HepG2 (cell line): Measurements from ENCODE around the gene FHIP2A. TPM values are rescaled to one million over a fixed set of nuclear protein-coding genes. Genes with fewer than 3 reads are reported as not detected.

Experiments used
- ADNP ChIP-seq: sonication (generic); formaldehyde crosslinking; IDR thresholded peaks from 2 replicates; pipeline ENCODE4 v1.4.0; 2020; ENCODE audit warnings: missing genetic modification reagents
- ELF4 ChIP-seq: sonication (generic); formaldehyde crosslinking; IDR thresholded peaks from 2 replicates; pipeline ENCODE4 v1.5.0; 2020; ENCODE audit warnings: missing genetic modification reagents, mild to moderate bottlenecking, moderate library complexity, borderline replicate concordance
- KAT8 ChIP-seq: IDR thresholded peaks from 2 replicates; pipeline ENCODE4 v1.6.1; 2016; ENCODE audit warnings: missing genetic modification reagents, missing compliant biosample characterization
- MAFK ChIP-seq, 2 experiments: IDR thresholded peaks in 1 of 2; conservative IDR thresholded peaks in 1 of 2; 2 replicates each; pipeline ENCODE4 v1.6.1; 2011; ENCODE audit warnings: improper control_type of control experiment in 2 of 2, low read length in 2 of 2
- MBNL3 ChIP-seq: fragments of 250-450 bp; sonication (Bioruptor Pico); conservative IDR thresholded peaks from 2 replicates; pipeline ENCODE4 v1.8.0; 2022; ENCODE audit warnings: mild to moderate bottlenecking, inconsistent platforms
- NFKB2 ChIP-seq: sonication (generic); formaldehyde crosslinking; IDR thresholded peaks from 2 replicates; pipeline ENCODE4 v1.4.0; 2020; ENCODE audit warnings: missing genetic modification reagents, borderline replicate concordance
- PCBP1 ChIP-seq: fragments of 200-400 bp; formaldehyde crosslinking; IDR thresholded peaks from 2 replicates; pipeline ENCODE4 v1.6.1; 2017; ENCODE audit warnings: mild to moderate bottlenecking, low read depth, low read length, borderline replicate concordance
- RAD51 ChIP-seq: fragments of 450-650 bp; IDR thresholded peaks from 2 replicates; pipeline ENCODE4 v1.6.1; 2016; ENCODE audit warnings: borderline replicate concordance
- RFX1 ChIP-seq: fragments of 450-650 bp; IDR thresholded peaks from 2 replicates; pipeline ENCODE4 v1.6.1; 2017
- SALL2 ChIP-seq: sonication (generic); formaldehyde crosslinking; IDR thresholded peaks from 2 replicates; pipeline ENCODE4 v1.8.1; 2023; ENCODE audit warnings: mild to moderate bottlenecking, missing genetic modification reagents, inconsistent platforms
- THAP11 ChIP-seq: IDR thresholded peaks from 2 replicates; pipeline ENCODE4 v1.6.1; 2016; ENCODE audit warnings: missing biosample characterization, missing genetic modification reagents
- ZFP62 ChIP-seq: sonication (generic); formaldehyde crosslinking; IDR thresholded peaks from 2 replicates; pipeline ENCODE4 v1.4.0; 2020; ENCODE audit warnings: missing genetic modification reagents
- ZFY ChIP-seq: sonication (generic); formaldehyde crosslinking; IDR thresholded peaks from 2 replicates; pipeline ENCODE4 v1.4.0; 2020; ENCODE audit warnings: missing genetic modification reagents
- ZNF225 ChIP-seq: sonication (generic); formaldehyde crosslinking; IDR thresholded peaks from 2 replicates; pipeline ENCODE4 v1.4.0; 2020; ENCODE audit warnings: mild to moderate bottlenecking, missing genetic modification reagents
- ZNF331 ChIP-seq: sonication (generic); formaldehyde crosslinking; IDR thresholded peaks from 2 replicates; pipeline ENCODE4 v1.4.0; 2020; ENCODE audit warnings: missing genetic modification reagents
- ZNF792 ChIP-seq: IDR thresholded peaks from 2 replicates; pipeline ENCODE4 v1.6.1; 2016
- polyA plus RNA-seq, 8 experiments: library from polyadenylated mRNA; depleted of rRNA in 3 of 8; stranded (reverse) in 7 of 8; unstranded in 1 of 8; fragments of >200 nt; fragmentation: Illumina TruSeq in 4 of 8; extraction: Trizol in 4 of 8; gene quantifications; 2 replicates each; pipeline versions ENCODE4 v1.2.1 to v1.2.3, GENCODE V29; 2011 to 2016; ENCODE audit warnings: low read depth in 4 of 8, missing spikeins in 1 of 8, mixed read lengths in 1 of 8; ENCODE audit not compliant: insufficient read depth in 1 of 8
- total RNA-seq, 5 experiments: library from RNA; depleted of rRNA; stranded (reverse); fragments of >200 nt; fragmentation: Illumina TruSeq; extraction: Trizol; gene quantifications; 2 replicates each; pipeline ENCODE4 v1.2.3, GENCODE V29; 2016; ENCODE audit warnings: low read depth in 1 of 5
- TF ChIP-seq, protein P1 (sequence below): sonication (generic); formaldehyde crosslinking; IDR thresholded peaks from 2 replicates; pipeline ENCODE4 v1.8.0; 2022; ENCODE audit warnings: mild to moderate bottlenecking, missing genetic modification reagents, moderate library complexity
- TF ChIP-seq, protein P2 (sequence below): sonication (generic); formaldehyde crosslinking; IDR thresholded peaks from 2 replicates; pipeline ENCODE4 v1.4.0; 2020; ENCODE audit warnings: missing genetic modification reagents
- TF ChIP-seq, protein P3 (sequence below): IDR thresholded peaks from 2 replicates; pipeline ENCODE4 v1.6.1; 2016; ENCODE audit warnings: mild to moderate bottlenecking
- TF ChIP-seq, protein P4 (sequence below): sonication (generic); formaldehyde crosslinking; IDR thresholded peaks from 2 replicates; pipeline ENCODE4 v1.8.0; 2022; ENCODE audit warnings: missing genetic modification reagents, mild to moderate bottlenecking, borderline replicate concordance
- TF ChIP-seq, protein P5 (sequence below): sonication (generic); formaldehyde crosslinking; IDR thresholded peaks from 2 replicates; pipeline ENCODE4 v1.4.0; 2020; ENCODE audit warnings: missing genetic modification reagents, borderline replicate concordance
- TF ChIP-seq, protein P6 (sequence below): sonication (generic); formaldehyde crosslinking; IDR thresholded peaks from 2 replicates; pipeline ENCODE4 v1.4.0; 2020; ENCODE audit warnings: missing genetic modification reagents, mild to moderate bottlenecking, borderline replicate concordance

Gene FHIP2A
- total and polyA plus RNA-seq, 2 of the 13 experiments (the other 11 are each of a cell fraction or from before 2014, with no cell fraction given) = 6.5 to 8.3 TPM

DNA sequence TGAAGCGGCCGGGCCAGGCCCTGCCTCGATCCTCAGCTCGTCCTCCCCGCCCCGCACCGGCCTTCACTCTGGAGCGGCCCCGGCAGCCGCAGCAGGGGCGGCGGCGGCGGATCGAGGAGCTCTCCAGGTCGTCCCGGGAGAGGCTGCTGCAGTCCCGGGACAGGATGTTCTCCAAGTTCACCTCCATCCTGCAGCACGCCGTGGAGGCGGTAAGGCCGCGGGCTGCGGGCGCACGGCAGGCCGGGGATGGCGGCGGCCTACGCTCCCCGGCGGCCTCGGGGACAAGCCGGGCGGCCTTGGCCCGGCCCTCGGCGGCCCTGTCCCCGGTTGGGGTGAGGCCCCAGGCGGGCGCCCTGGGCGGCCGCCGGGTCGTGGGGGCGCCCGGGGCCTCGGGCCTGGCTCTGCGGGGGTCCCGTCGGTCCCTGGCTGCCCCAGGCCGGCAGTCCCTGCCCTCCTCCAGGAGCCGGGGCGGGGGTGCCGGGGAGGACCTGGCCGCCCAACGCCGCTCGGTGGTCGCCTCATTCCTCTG is 399 bp downstream of the FHIP2A start (continued):
- TF ChIP-seq, protein P1, sequence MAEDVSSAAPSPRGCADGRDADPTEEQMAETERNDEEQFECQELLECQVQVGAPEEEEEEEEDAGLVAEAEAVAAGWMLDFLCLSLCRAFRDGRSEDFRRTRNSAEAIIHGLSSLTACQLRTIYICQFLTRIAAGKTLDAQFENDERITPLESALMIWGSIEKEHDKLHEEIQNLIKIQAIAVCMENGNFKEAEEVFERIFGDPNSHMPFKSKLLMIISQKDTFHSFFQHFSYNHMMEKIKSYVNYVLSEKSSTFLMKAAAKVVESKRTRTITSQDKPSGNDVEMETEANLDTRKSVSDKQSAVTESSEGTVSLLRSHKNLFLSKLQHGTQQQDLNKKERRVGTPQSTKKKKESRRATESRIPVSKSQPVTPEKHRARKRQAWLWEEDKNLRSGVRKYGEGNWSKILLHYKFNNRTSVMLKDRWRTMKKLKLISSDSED = no peak
- TF ChIP-seq ZFY (CRISPR knock-in tag) = peak; percentile 97
- TF ChIP-seq, protein P2, sequence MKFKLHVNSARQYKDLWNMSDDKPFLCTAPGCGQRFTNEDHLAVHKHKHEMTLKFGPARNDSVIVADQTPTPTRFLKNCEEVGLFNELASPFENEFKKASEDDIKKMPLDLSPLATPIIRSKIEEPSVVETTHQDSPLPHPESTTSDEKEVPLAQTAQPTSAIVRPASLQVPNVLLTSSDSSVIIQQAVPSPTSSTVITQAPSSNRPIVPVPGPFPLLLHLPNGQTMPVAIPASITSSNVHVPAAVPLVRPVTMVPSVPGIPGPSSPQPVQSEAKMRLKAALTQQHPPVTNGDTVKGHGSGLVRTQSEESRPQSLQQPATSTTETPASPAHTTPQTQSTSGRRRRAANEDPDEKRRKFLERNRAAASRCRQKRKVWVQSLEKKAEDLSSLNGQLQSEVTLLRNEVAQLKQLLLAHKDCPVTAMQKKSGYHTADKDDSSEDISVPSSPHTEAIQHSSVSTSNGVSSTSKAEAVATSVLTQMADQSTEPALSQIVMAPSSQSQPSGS (CRISPR knock-in tag) = no peak
- TF ChIP-seq MBNL3 = no peak
- TF ChIP-seq ZFP62 (CRISPR knock-in tag) = no peak
- TF ChIP-seq PCBP1 = no peak
- no peak for TF ChIP-seq THAP11 (CRISPR knock-in tag)
- TF ChIP-seq ZNF225 (CRISPR knock-in tag) = no peak
- no peak for TF ChIP-seq KAT8 (CRISPR knock-in tag)
- TF ChIP-seq, protein P3, sequence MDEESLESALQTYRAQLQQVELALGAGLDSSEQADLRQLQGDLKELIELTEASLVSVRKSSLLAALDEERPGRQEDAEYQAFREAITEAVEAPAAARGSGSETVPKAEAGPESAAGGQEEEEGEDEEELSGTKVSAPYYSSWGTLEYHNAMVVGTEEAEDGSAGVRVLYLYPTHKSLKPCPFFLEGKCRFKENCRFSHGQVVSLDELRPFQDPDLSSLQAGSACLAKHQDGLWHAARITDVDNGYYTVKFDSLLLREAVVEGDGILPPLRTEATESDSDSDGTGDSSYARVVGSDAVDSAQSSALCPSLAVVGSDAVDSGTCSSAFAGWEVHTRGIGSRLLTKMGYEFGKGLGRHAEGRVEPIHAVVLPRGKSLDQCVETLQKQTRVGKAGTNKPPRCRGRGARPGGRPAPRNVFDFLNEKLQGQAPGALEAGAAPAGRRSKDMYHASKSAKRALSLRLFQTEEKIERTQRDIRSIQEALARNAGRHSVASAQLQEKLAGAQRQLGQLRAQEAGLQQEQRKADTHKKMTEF (CRISPR knock-in tag) = no peak
- no peak for TF ChIP-seq MAFK (conservative IDR thresholded peaks at IDR 0.05 in 1 of 2, IDR thresholded peaks at IDR 0.05 in 1 of 2; ENCODE audit: low read length in 2 of 2)
- no peak for TF ChIP-seq ZNF792 (CRISPR knock-in tag)
- TF ChIP-seq RFX1 = no peak
- no peak for TF ChIP-seq ELF4 (CRISPR knock-in tag)
- no peak for TF ChIP-seq ADNP
- TF ChIP-seq SALL2 (CRISPR knock-in tag) = no peak
- TF ChIP-seq, protein P4, sequence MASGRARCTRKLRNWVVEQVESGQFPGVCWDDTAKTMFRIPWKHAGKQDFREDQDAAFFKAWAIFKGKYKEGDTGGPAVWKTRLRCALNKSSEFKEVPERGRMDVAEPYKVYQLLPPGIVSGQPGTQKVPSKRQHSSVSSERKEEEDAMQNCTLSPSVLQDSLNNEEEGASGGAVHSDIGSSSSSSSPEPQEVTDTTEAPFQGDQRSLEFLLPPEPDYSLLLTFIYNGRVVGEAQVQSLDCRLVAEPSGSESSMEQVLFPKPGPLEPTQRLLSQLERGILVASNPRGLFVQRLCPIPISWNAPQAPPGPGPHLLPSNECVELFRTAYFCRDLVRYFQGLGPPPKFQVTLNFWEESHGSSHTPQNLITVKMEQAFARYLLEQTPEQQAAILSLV (CRISPR knock-in tag) = no peak
- TF ChIP-seq, protein P5, sequence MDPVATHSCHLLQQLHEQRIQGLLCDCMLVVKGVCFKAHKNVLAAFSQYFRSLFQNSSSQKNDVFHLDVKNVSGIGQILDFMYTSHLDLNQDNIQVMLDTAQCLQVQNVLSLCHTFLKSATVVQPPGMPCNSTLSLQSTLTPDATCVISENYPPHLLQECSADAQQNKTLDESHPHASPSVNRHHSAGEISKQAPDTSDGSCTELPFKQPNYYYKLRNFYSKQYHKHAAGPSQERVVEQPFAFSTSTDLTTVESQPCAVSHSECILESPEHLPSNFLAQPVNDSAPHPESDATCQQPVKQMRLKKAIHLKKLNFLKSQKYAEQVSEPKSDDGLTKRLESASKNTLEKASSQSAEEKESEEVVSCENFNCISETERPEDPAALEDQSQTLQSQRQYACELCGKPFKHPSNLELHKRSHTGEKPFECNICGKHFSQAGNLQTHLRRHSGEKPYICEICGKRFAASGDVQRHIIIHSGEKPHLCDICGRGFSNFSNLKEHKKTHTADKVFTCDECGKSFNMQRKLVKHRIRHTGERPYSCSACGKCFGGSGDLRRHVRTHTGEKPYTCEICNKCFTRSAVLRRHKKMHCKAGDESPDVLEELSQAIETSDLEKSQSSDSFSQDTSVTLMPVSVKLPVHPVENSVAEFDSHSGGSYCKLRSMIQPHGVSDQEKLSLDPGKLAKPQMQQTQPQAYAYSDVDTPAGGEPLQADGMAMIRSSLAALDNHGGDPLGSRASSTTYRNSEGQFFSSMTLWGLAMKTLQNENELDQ (CRISPR knock-in tag) = no peak
- TF ChIP-seq RAD51 = no peak
- TF ChIP-seq ZNF331 (CRISPR knock-in tag) = no peak
- TF ChIP-seq NFKB2 (CRISPR knock-in tag) = 0 out of 2 replicates have a peak, but pooled peaks have one; percentile 36
- TF ChIP-seq, protein P6, sequence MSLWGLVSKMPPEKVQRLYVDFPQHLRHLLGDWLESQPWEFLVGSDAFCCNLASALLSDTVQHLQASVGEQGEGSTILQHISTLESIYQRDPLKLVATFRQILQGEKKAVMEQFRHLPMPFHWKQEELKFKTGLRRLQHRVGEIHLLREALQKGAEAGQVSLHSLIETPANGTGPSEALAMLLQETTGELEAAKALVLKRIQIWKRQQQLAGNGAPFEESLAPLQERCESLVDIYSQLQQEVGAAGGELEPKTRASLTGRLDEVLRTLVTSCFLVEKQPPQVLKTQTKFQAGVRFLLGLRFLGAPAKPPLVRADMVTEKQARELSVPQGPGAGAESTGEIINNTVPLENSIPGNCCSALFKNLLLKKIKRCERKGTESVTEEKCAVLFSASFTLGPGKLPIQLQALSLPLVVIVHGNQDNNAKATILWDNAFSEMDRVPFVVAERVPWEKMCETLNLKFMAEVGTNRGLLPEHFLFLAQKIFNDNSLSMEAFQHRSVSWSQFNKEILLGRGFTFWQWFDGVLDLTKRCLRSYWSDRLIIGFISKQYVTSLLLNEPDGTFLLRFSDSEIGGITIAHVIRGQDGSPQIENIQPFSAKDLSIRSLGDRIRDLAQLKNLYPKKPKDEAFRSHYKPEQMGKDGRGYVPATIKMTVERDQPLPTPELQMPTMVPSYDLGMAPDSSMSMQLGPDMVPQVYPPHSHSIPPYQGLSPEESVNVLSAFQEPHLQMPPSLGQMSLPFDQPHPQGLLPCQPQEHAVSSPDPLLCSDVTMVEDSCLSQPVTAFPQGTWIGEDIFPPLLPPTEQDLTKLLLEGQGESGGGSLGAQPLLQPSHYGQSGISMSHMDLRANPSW (CRISPR knock-in tag) = no peak
